ENCODE results near the gene DAG1. TPM values are rescaled to one million over a fixed set of nuclear protein-coding genes. Genes with fewer than 3 reads are reported as not detected.

DAG1 gene
- total RNA-seq, result 1 to 10 TPM; 9.0 to 9.2 TPM

DNA sequence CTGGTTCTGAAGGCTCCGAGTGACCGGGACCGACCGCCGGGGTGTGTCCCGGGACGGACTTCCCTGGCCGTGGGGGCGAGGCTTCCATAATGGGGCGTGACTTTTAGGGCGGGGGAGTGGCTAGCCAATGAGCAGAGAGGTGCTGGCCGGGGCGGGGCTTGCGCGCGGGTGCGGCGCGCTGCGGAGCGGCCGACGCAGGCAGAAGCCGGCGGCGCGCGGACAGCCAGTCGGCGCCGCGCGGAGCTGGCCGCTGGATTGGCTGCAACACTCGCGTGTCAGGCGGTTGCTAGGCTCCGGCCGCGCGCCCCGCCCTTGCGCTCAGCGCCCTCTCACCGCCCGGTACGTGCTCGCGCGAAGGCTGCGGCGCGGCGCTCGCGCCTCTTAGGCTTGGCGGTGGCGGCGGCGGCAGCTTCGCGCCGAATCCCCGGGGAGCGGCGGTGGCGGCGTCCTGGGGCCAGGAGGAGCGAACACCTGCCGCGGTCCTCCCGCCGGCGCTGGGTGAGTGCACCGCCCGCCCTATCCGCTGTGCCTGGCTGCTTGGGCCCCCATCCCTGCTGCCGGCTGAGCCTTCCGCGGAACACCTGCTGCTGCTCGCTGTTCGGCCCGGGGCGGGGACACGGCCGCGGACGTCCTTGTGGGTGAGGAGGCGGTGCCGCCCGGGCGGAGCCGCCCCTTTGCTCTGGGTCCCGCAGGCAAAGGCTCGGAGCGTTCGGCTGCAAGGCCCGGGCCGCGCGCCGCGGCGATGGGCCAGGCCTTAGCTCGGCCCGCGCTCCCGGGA is at the start of gene DAG1:
Gene DAG1, plus strand, starts transcription at position 332 of the 778 bp plus-strand sequence. CDS start 40,268 bp downstream, outside the sequence.
- peak within 1 kb of the TSS; percentile 92 for H3K27ac Mint-ChIP-seq
- CTCF ChIA-PET, result interaction anchor here (0.6 to 1.6 kb wide), 11 partner anchors 21 to 446 kb away, joined by 3 to 9 read pairs (median 3); partner anchors contain the start of genes AMIGO3 and QRICH1
- peak within 1 kb of the TSS; percentile 81 for H3K4me3 Mint-ChIP-seq
- no peaks in the 10 kb centered on the region for H3K27me3 Mint-ChIP-seq
- H3K36me3 Mint-ChIP-seq (ENCODE audit: low read depth), result no peaks in the 10 kb centered on the region
- DNase-seq (peak; percentile 98), ATAC-seq (peak; percentile 92)
- intact Hi-C loops (cut with DNase I, micrococcal nuclease), result loop anchor here (1.0 to 5.0 kb wide), 27 partner anchors 41 to 1381 kb away; partner anchors contain the start of genes TCTA (in 2 of the 2), USP4 (in 2 of the 2), APEH (in 1 of the 2) and ARIH2 (in 1 of the 2)
- POLR2A ChIA-PET, result interaction anchor here (0.7 to 1.8 kb wide), 8 partner anchors 26 to 463 kb away, joined by 3 to 10 read pairs (median 3); partner anchors contain the start of genes RHOA, USP4 and WDR6
- H3K4me1 Mint-ChIP-seq, result peaks cover 20% of the 10 kb centered on the region
- H3K9me3 Mint-ChIP-seq (ENCODE audit: low read depth), result no peaks in the 10 kb centered on the region

DNA sequence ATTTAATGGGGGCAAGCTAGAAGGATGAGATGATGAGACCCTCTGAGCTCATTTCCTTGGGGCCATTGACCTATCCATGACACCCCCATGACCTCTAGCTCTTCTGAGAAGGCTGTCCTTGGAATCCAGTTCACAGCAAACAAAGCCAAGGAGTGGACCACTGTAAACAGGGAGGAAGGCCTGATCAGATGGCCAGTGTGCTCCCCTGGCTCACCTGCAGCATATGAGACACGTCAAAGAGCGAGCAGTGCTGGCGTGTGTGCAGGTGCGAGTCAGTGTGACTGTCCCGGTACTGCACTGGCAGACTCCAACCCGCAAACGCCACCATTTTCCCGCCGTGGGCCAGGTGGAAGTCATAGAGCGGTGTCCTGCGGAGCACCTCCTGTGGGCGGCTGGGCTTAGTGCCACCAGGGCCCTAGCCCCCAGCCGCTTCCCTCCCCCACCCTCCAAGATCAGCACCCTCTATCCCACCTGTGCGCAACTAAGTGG is 48.1 kb upstream of the DAG1 start:
- DNase-seq, result peak; percentile 44
- intact Hi-C loops (cut with DNase I, micrococcal nuclease), result loop anchor here in 1 of 2 experiments (10.0 kb wide), 1 partner anchor 397 kb away; the partner anchor contains the start of genes IMPDH2 and NDUFAF3
- H3K9me3 Mint-ChIP-seq (ENCODE audit: low read depth), result no peaks in the 10 kb centered on the region
- ATAC-seq, result no peak
- H3K4me1 Mint-ChIP-seq, result peaks cover 46% of the 10 kb centered on the region
- no peaks in the 10 kb centered on the region for H3K27me3 Mint-ChIP-seq
- peaks cover 10% of the 10 kb centered on the region for H3K36me3 Mint-ChIP-seq (ENCODE audit: low read depth)
- H3K4me3 Mint-ChIP-seq, result no peak overlapping the region
- POLR2A ChIA-PET, result interaction anchor here (1.6 kb wide), 1 partner anchor 10 kb away, joined by 10 read pairs; the partner anchor contains the start of genes RHOA and TCTA
- H3K27ac Mint-ChIP-seq, result no peak overlapping the region
- CTCF ChIA-PET, result interaction anchor here (1.0 to 1.8 kb wide), 4 partner anchors 9 to 30 kb away, joined by 3 to 6 read pairs (median 4); partner anchors contain the start of gene TCTA

DNA sequence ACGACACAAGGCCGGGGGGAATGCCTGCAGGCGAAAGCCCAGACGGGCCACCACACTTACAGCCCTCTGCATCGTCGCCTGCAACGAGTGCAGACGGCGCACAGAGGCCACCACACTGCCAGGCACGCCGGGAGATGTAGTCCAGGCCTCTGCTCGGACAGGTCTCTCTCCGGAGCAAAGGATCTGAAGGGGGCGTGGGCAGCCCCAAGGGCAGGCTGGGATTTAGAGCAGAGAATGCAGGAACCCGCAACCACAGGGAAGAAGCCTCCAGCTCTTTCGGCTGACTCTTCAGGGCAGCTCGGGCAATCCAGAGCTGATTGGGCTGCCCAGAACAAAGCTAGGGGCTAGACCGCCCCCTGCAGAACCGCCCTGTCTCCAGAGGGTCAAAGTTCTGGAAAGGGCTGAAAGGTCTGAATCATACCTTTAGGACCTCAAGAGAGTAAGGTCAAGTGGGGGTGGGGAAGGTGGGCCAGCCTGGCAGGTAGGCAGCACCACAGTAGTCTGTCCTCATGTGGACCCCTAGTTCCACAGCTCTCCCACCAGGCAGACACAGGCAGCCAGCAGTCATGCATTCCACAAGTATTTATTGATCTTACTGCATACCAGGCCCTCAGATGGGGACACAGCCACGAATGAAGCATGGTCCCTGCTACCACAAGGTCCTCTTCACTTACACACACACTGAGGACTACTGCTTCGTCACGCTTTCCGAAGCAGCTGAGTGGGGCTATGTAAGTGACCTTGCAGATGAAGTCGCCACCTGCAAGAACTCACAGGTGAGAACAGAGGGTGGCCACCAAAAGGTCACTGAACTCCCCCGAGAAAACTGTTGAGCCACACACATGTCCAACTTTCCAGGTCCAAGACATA is 47.5 kb upstream of the DAG1 start, which contains the start of gene AMT:
Gene AMT, minus strand, starts transcription at position 95 of the 870 bp plus-strand sequence. Its CDS starts 23 bp downstream, at position 72.
- DNase-seq (no peak), ATAC-seq (no peak)
- POLR2A ChIA-PET, result interaction anchor here (1.6 kb wide), 1 partner anchor 10 kb away, joined by 10 read pairs; the partner anchor contains the start of genes RHOA and TCTA
- Mint-ChIP-seq H3K9me3 (ENCODE audit: low read depth) (no peaks in the 10 kb centered on the region), H3K27me3 (no peaks in the 10 kb centered on the region), H3K4me3 (no peak within 1 kb of the TSS), H3K27ac (peak within 1 kb of the TSS; percentile 31), H3K4me1 (peaks cover 39% of the 10 kb centered on the region), H3K36me3 (ENCODE audit: low read depth) (peaks cover 8% of the 10 kb centered on the region)
- intact Hi-C loops (cut with DNase I, micrococcal nuclease), result loop anchor here in 1 of 2 experiments (10.0 kb wide), 1 partner anchor 398 kb away; the partner anchor contains the start of genes IMPDH2 and NDUFAF3
- CTCF ChIA-PET, result interaction anchor here (0.5 to 1.8 kb wide), 3 partner anchors 22 to 141 kb away, joined by 3 to 6 read pairs (median 5); no protein-coding TSS in a partner anchor

DNA sequence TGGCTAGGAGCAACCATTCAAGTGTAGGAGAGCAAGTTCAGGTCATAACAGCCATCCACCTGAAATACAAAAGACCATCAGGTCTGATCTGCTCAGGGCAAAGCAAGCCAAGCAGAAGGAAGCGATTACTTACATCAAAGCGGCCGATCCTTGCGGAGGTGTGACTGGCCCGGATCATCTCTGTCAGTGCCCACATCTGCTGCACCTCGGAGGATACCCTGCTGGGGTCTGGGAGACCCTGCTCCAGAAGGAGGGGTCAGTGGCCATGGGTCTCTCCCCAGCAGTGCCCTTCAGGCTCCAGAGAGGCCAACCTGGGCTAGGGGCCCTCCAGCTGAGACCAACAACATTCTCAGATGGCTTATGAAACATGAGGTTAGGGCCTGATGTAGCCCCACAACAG is 45.3 kb upstream of the DAG1 start:
- no peaks in the 10 kb centered on the region for H3K9me3 Mint-ChIP-seq (ENCODE audit: low read depth)
- ATAC-seq (no peak), DNase-seq (no peak)
- H3K4me3 Mint-ChIP-seq, result no peak overlapping the region
- H3K36me3 Mint-ChIP-seq (ENCODE audit: low read depth), result peaks cover 4% of the 10 kb centered on the region
- H3K4me1 Mint-ChIP-seq, result peaks cover 39% of the 10 kb centered on the region
- ChIA-PET CTCF (interaction anchor here (0.6 kb wide), 1 partner anchor 30 kb away, joined by 3 read pairs; no protein-coding TSS in a partner anchor), POLR2A (no interaction called here)
- intact Hi-C loops (cut with DNase I, micrococcal nuclease), result loop anchor here (5.0 to 10.0 kb wide), 2 partner anchors 400 to 1338 kb away; partner anchors contain the start of genes IMPDH2 (in 1 of the 2) and NDUFAF3 (in 1 of the 2)
- no peaks in the 10 kb centered on the region for H3K27me3 Mint-ChIP-seq
- no peak overlapping the region for H3K27ac Mint-ChIP-seq

DNA sequence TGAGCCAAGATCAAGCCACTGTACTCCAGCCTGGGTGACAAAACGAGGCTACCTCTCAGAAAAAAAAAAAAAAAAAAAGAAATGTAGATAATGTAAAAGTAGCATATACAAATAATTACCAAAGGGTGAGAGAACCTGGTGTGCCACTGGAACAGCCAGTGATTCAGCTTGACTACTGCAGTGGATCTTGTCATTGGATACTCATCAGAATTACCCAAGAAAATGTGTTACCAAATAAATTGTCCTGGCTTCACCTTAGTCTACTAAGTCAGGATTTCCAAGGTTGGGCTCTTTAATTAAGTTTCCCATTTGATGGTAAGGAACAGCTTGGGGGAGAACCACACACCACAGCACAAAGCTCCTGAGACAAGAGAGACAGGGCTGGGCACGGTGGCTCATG is 42.5 kb upstream of the DAG1 start:
- DNase-seq (no peak), ATAC-seq (no peak)
- ChIA-PET CTCF (interaction anchor here (1.0 to 2.1 kb wide), 2 partner anchors 22 to 88 kb away, joined by 3 to 6 read pairs; partner anchors contain the start of gene USP4), POLR2A (no interaction called here)
- intact Hi-C loops (cut with DNase I, micrococcal nuclease), result loop anchor here (5.0 to 10.0 kb wide), 2 partner anchors 403 to 1340 kb away; partner anchors contain the start of genes IMPDH2 (in 1 of the 2) and NDUFAF3 (in 1 of the 2)
- Mint-ChIP-seq H3K27ac (peak overlapping the region; percentile 8), H3K4me1 (peaks cover 16% of the 10 kb centered on the region), H3K36me3 (ENCODE audit: low read depth) (no peaks in the 10 kb centered on the region), H3K4me3 (peak overlapping the region; percentile 84), H3K27me3 (no peaks in the 10 kb centered on the region), H3K9me3 (ENCODE audit: low read depth) (no peaks in the 10 kb centered on the region)

DNA sequence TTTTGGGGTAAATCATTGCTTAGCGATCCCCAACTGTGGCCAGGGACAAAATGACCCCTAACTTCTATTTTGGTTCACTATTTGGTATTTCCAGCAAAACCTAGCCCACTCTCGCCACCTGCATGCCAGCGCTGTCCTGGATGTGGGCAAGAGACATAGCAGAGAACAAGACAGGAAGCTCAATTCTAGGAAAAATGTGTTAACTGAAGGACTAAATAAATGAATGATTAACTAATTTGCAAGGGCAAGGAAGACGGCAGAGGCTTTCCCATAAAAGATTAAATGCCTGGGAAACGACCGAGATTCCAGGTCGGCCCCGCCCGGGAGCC is 41.4 kb upstream of the DAG1 start:
- H3K36me3 Mint-ChIP-seq (ENCODE audit: low read depth), result no peaks in the 10 kb centered on the region
- ChIA-PET POLR2A (interaction anchor here (0.6 to 1.6 kb wide), 8 partner anchors 13 to 335 kb away, joined by 3 to 8 read pairs (median 5); partner anchors contain the start of genes QRICH1, RHOA, TCTA and USP4), CTCF (interaction anchor here (0.6 to 2.1 kb wide), 7 partner anchors 7 to 1124 kb away, joined by 3 to 11 read pairs (median 5); partner anchors contain the start of gene USP4)
- intact Hi-C loops (cut with DNase I, micrococcal nuclease), result loop anchor here (1.0 to 10.0 kb wide), 9 partner anchors 16 to 1341 kb away; partner anchors contain the start of genes TCTA (in 2 of the 2), USP4 (in 2 of the 2), APEH (in 1 of the 2) and BSN (in 1 of the 2)
- DNase-seq (no peak), ATAC-seq (peak; percentile 2)
- peak overlapping the region; percentile 93 for H3K27ac Mint-ChIP-seq
- no peaks in the 10 kb centered on the region for H3K9me3 Mint-ChIP-seq (ENCODE audit: low read depth)
- H3K4me3 Mint-ChIP-seq, result peak overlapping the region; percentile 84
- H3K4me1 Mint-ChIP-seq, result peaks cover 16% of the 10 kb centered on the region
- no peaks in the 10 kb centered on the region for H3K27me3 Mint-ChIP-seq

DNA sequence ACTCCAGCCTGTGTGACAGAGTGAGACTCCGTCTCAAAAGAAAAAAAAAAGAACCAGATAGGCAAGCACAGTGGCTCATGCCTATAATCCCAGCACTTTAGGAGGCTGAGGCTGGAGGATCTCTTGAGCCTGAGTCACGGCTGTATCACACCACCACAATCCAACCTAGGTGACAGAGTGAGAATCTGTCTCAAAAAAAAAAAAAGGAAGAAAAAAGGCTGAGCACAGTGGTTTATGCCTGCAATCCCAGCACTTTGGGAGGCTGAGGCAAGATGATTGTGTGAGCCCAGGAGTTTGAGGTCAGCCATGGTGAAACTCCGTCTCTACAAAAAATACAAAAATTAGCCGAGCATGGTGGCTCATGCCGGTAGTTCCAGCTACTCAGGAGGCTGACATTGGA is 35.3 kb upstream of the DAG1 start:
- ChIA-PET POLR2A (no interaction called here), CTCF (no interaction called here)
- peaks cover under 1% of the 10 kb centered on the region for H3K4me1 Mint-ChIP-seq
- no peaks in the 10 kb centered on the region for H3K9me3 Mint-ChIP-seq (ENCODE audit: low read depth)
- no peak overlapping the region for H3K4me3 Mint-ChIP-seq
- DNase-seq, result no peak
- intact Hi-C loops (cut with DNase I, micrococcal nuclease), result no loop called here
- no peaks in the 10 kb centered on the region for H3K27me3 Mint-ChIP-seq
- no peak for ATAC-seq
- no peaks in the 10 kb centered on the region for H3K36me3 Mint-ChIP-seq (ENCODE audit: low read depth)
- H3K27ac Mint-ChIP-seq, result no peak overlapping the region

DNA sequence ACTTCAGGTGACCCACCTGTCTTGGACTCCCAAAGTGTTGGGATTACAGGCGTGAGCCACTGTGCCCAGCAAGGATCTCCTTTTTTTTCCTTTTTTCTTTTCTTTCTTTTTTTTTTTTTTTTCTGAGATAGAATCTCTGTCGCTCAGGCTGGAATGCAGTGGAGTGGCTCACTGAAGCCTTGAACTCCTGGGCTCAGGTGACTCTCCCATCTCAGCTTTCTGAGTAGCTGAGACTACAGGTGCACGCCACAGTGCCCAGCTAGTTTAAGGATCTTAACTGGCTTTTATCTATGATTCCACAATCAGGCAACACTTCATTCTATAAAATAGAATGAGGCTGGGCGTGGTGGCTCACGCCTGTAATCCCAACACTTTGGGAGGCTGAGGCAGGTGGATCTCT is 24.7 kb upstream of the DAG1 start:
- Mint-ChIP-seq H3K9me3 (ENCODE audit: low read depth) (no peaks in the 10 kb centered on the region), H3K4me3 (no peak overlapping the region), H3K27me3 (no peaks in the 10 kb centered on the region), H3K4me1 (peaks cover 16% of the 10 kb centered on the region), H3K27ac (no peak overlapping the region), H3K36me3 (ENCODE audit: low read depth) (no peaks in the 10 kb centered on the region)
- POLR2A ChIA-PET, result no interaction called here
- CTCF ChIA-PET, result no interaction called here
- DNase-seq (no peak), ATAC-seq (no peak)
- intact Hi-C loops (cut with DNase I, micrococcal nuclease), result no loop called here

DNA sequence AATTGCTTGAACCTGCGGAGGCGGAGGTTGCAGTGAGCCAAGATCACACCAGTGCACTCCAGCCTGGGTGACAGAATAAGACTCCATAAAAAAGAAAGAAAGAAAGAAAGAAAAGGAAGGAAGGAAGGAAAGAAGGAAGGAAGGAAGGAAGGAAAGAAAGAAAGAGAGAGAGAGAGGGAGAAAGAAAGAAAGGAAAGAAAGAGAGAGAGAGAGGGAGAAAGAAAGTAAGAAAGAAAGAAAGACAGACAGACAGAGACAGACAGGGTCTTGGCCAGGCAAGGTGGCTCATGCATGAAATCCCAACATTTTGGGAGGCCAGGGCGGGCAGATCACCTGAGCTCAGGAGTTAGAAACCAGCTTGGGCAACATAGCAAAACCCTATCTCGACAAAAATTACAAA is 16.4 kb upstream of the DAG1 start:
- H3K4me1 Mint-ChIP-seq, result peaks cover 6% of the 10 kb centered on the region
- H3K27me3 Mint-ChIP-seq, result no peaks in the 10 kb centered on the region
- no peaks in the 10 kb centered on the region for H3K36me3 Mint-ChIP-seq (ENCODE audit: low read depth)
- DNase-seq (no peak), ATAC-seq (no peak)
- no peaks in the 10 kb centered on the region for H3K9me3 Mint-ChIP-seq (ENCODE audit: low read depth)
- H3K4me3 Mint-ChIP-seq, result no peak overlapping the region
- ChIA-PET CTCF (interaction anchor here (1.3 to 1.7 kb wide), 2 partner anchors 10 to 113 kb away, joined by 3 to 4 read pairs; partner anchors contain the start of gene USP4), POLR2A (no interaction called here)
- H3K27ac Mint-ChIP-seq, result no peak overlapping the region
- intact Hi-C loops (cut with DNase I, micrococcal nuclease), result no loop called here

DNA sequence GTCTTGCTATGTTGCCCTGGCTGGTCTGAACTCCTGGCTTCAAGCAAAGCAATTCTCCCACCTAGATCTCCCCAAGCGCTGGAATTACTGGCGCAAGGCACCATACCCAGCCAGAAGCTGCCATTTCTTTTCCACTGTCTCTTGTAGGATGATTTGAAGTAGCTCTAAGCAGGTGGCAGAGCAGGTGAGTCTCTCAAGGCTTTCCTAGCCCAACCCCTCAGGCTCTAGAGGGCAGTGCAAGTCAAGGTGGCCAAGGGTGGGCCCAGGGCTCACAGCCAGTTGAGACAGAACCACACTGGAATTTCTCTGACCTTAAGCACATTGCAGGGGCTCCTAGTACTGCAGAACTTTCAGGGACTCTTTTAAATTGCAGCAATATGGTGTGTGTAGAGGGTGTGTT is 15.6 kb upstream of the DAG1 start:
- H3K27ac Mint-ChIP-seq, result no peak overlapping the region
- no peaks in the 10 kb centered on the region for H3K27me3 Mint-ChIP-seq
- intact Hi-C loops (cut with DNase I, micrococcal nuclease), result no loop called here
- POLR2A ChIA-PET, result no interaction called here
- no peak for DNase-seq
- no peaks in the 10 kb centered on the region for H3K9me3 Mint-ChIP-seq (ENCODE audit: low read depth)
- H3K4me3 Mint-ChIP-seq, result no peak overlapping the region
- no peak for ATAC-seq
- CTCF ChIA-PET, result interaction anchor here (0.7 to 1.7 kb wide), 5 partner anchors 9 to 114 kb away, joined by 3 to 4 read pairs (median 3); partner anchors contain the start of gene USP4
- H3K4me1 Mint-ChIP-seq, result no peaks in the 10 kb centered on the region
- H3K36me3 Mint-ChIP-seq (ENCODE audit: low read depth), result no peaks in the 10 kb centered on the region
